Esophagus squamous epithelium (tissue), 5 donors: Measurements from ENCODE around the gene BAZ2B. TPM values are rescaled to one million over a fixed set of nuclear protein-coding genes. Genes with fewer than 3 reads are reported as not detected.
A peak's percentile ranks its signal among the peaks of the same experiment; 100 is the strongest.

Experiments used
- DNase-seq: peaks from one replicate; lab custom pipeline; 2025; lab: John Stamatoyannopoulos, UW
- H3K27ac ChIP-seq, 4 donors: fragments of 200-600 bp; sonication (generic); one replicate each; pipeline ENCODE4 v1.5.1; 2016 to 2019; ENCODE audit warnings: mild to moderate bottlenecking in 1 of 4
- H3K27me3 ChIP-seq, 4 donors: fragments of 200-600 bp; sonication (generic); 1 replicate in 3 of 4; 2 replicates in 1 of 4; pipeline versions ENCODE4 v1.5.1 to v1.6.0; 2017 to 2021; ENCODE audit warnings: antibody characterized with exemption in 1 of 4
- H3K36me3 ChIP-seq, 3 donors: fragments of 200-600 bp; sonication (generic); one replicate each; pipeline ENCODE4 v1.5.1; 2016 to 2019
- H3K4me1 ChIP-seq, 3 donors: fragments of 200-600 bp; sonication (generic); one replicate each; pipeline ENCODE4 v1.5.1; 2017 to 2019
- H3K4me3 ChIP-seq, 4 donors: fragments of 200-600 bp; sonication (generic); 1 replicate in 3 of 4; 2 replicates in 1 of 4; pipeline ENCODE4 v1.5.1; 2016 to 2019; ENCODE audit warnings: mild to moderate bottlenecking in 2 of 4, moderate library complexity in 1 of 4
- H3K9me3 ChIP-seq, 3 donors: fragments of 200-600 bp; sonication (generic); one replicate each; pipeline ENCODE4 v1.5.1; 2016 to 2019
- CTCF ChIP-seq, 6 experiments: fragments of 450-650 bp in 4 of 6; fragments of 200-600 bp in 2 of 6; sonication (generic) in 2 of 6; IDR thresholded peaks; one replicate each; pipeline ENCODE4 v1.5.1; 2016 to 2019; ENCODE audit warnings: antibody characterized with exemption in 6 of 6, mild to moderate bottlenecking in 4 of 6, moderate library complexity in 4 of 6
- POLR2A ChIP-seq, 4 donors: fragments of 450-650 bp; IDR thresholded peaks; one replicate each; pipeline ENCODE4 v1.6.1; 2017; ENCODE audit warnings: antibody characterized with exemption in 4 of 4, mild to moderate bottlenecking in 4 of 4, moderate library complexity in 3 of 4
- WGBS, 2 donors: methylation state at CpG; one replicate each; pipeline ENCODE4 v1.1.5; 2018; 5-methylcytosine and 5-hydroxymethylcytosine counted together
- intact Hi-C: fragments of 100-400 bp; cut with DNase I; formaldehyde crosslinking; loops from one replicate; pipeline ENCODE4 v1.15.0; 2022
- total RNA-seq, 4 donors: library from RNA; depleted of rRNA; stranded (reverse); fragments of >200 nt; gene quantifications; one replicate each; pipeline ENCODE4 v1.1.0, GENCODE V29; 2016
- donor health status: DM: yes; HTN: yes; CAD: no.

Gene BAZ2B
- total RNA-seq, 4 donors from 2014 or later: 41.6 to 94.6 (median 54.1) TPM

GRCh38 chr2:159617100-159617499 is 752 bp upstream of the BAZ2B start:
- peaks cover 0 to 38% (median 9%) of the 10 kb centered on the region in 3 donors for H3K4me1 ChIP-seq
- H3K4me3 ChIP-seq: peak overlapping the region; percentile 58 to 89 (median 78)
- no peaks in the 10 kb centered on the region for H3K27me3 ChIP-seq
- no peaks in the 10 kb centered on the region for H3K36me3 ChIP-seq
- peak overlapping the region; percentile 95 to 98 (median 97) for H3K27ac ChIP-seq
- DNase-seq: no peak
- WGBS, 2 donors: 33 to 48% methylated on average over 4 of the region's 4 CpGs
- H3K9me3 ChIP-seq: no peaks in the 10 kb centered on the region
- TF ChIP-seq CTCF (IDR thresholded peaks at IDR 0.05): no peak
- no peak for TF ChIP-seq POLR2A (IDR thresholded peaks at IDR 0.05)
- intact Hi-C loops: no loop called here

GRCh38 chr2:159615367-159616285 is 722 bp downstream of the BAZ2B start:
- Histone ChIP-seq H3K4me1 (peaks cover 0 to 53% (median 15%) of the 10 kb centered on the region in 3 donors), H3K36me3 (no peaks in the 10 kb centered on the region), H3K27ac (peak overlapping the region; percentile 95 to 98 (median 97)), H3K27me3 (no peaks in the 10 kb centered on the region), H3K9me3 (no peaks in the 10 kb centered on the region), H3K4me3 (peak overlapping the region; percentile 58 to 89 (median 78))
- DNase-seq: peak; percentile 31
- intact Hi-C loops: no loop called here
- WGBS, 2 donors: 0% methylated on average over 18 to 47 of the region's 66 CpGs
- TF ChIP-seq CTCF (IDR thresholded peaks at IDR 0.05) (no peak), POLR2A (IDR thresholded peaks at IDR 0.05) (peak in 2 of 4 donors; percentile 59 to 64)

GRCh38 chr2:159614534-159615366 is 1.6 kb downstream of the BAZ2B start:
- Histone ChIP-seq H3K4me3 (peak overlapping the region; percentile 58 to 89 (median 78)), H3K36me3 (no peaks in the 10 kb centered on the region), H3K9me3 (no peaks in the 10 kb centered on the region), H3K27ac (peak overlapping the region; percentile 95 to 98 (median 97)), H3K4me1 (peaks cover 0 to 62% (median 23%) of the 10 kb centered on the region in 3 donors), H3K27me3 (no peaks in the 10 kb centered on the region)
- intact Hi-C loops: no loop called here
- TF ChIP-seq CTCF (IDR thresholded peaks at IDR 0.05): no peak
- no peak for TF ChIP-seq POLR2A (IDR thresholded peaks at IDR 0.05)
- DNase-seq: peak; percentile 14
- 3 to 5% methylated on average over 13 to 16 of the region's 16 CpGs for WGBS, 2 donors

GRCh38 chr2:159613651-159614285 is 2.6 kb downstream of the BAZ2B start:
- TF ChIP-seq CTCF (IDR thresholded peaks at IDR 0.05) (no peak), POLR2A (IDR thresholded peaks at IDR 0.05) (no peak)
- DNase-seq: no peak
- WGBS, 2 donors: 11 to 27% methylated on average over 1 of the region's 1 CpG
- H3K27ac ChIP-seq: peak overlapping the region; percentile 82 to 98 (median 97)
- H3K27me3 ChIP-seq: no peaks in the 10 kb centered on the region
- H3K4me1 ChIP-seq: peaks cover 0 to 72% (median 28%) of the 10 kb centered on the region in 3 donors
- no peaks in the 10 kb centered on the region for H3K36me3 ChIP-seq
- H3K4me3 ChIP-seq: peak overlapping the region; percentile 58 to 89 (median 78)
- intact Hi-C loops: no loop called here
- H3K9me3 ChIP-seq: no peaks in the 10 kb centered on the region
